AG09319 (cell line): ENCODE measurements around the gene SMARCA4.

Experiments
- DNase-seq: peaks from one replicate; pipeline ENCODE4 v3.0.0-alpha.2; 2010; ENCODE audit warnings: low read depth; ENCODE audit errors: extremely low read depth
- CTCF ChIP-seq: IDR thresholded peaks from 2 replicates; pipeline ENCODE4 v1.5.1; 2011; ENCODE audit warnings: low read depth, mild to moderate bottlenecking, inconsistent platforms, low read length, moderate library complexity

SMARCA4 gene

GRCh38 chr19:11038511-11038910, 77.7 kb downstream of the SMARCA4 start:
- no peak for TF ChIP-seq CTCF
- no peak for DNase-seq

- no peak for TF ChIP-seq CTCF
- no peak for DNase-seq
These were observed 80.4 kb downstream of the SMARCA4 start for GRCh38 chr19:11041194-11041593.

- TF ChIP-seq CTCF, result no peak
- DNase-seq, result no peak
These were observed 81.3 kb downstream of the SMARCA4 start for GRCh38 chr19:11041966-11042627.

GRCh38 chr19:11044431-11044830, 83.6 kb downstream of the SMARCA4 start:
- DNase-seq, result no peak
- TF ChIP-seq CTCF, result no peak

- no peak for DNase-seq
- TF ChIP-seq CTCF, result no peak
These were observed 84.7 kb downstream of the SMARCA4 start for GRCh38 chr19:11045536-11045935.

- no peak for DNase-seq
- TF ChIP-seq CTCF, result no peak
These were observed 86.0 kb downstream of the SMARCA4 start for GRCh38 chr19:11046605-11047354.

- TF ChIP-seq CTCF, result no peak
- no peak for DNase-seq
These were observed 87.0 kb downstream of the SMARCA4 start for GRCh38 chr19:11047866-11048265.
